Fibroblast of skin of right biceps (primary cell): ENCODE results near the gene PPP3CA.
"Not testable (repeated sequence)": the region's sequence is repeated elsewhere in the genome, so short reads cannot be mapped to it uniquely, and the experiment has no call there.

Experiments
- DNase-seq: peaks from one replicate; pipeline ENCODE4 v3.0.0-alpha.2; 2013

PPP3CA gene

DNA sequence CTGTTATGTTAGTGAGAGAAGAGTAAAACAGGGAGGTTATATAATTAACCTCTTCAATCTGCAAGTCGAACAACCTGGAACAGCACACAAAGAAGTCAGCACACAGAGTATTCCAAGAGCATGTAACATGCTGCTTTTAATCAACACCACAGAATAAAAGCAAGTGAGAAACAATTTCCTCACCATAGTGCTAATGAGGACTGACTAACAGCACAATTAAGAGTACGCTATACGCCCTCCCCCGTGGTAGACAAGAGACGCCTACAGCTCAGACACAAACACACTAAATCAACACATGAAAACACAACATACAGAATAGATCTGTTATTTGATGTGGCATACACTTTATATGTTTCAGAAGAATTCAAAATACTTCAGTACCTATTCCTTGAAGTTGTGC lies 103.0 kb downstream of the PPP3CA start:
- DNase-seq, result no peak

- no peak for DNase-seq
Measured at GRCh38 chr4:101242441-101242840, 104.9 kb downstream of the PPP3CA start.

GRCh38 chr4:101240099-101240498 lies 107.2 kb downstream of the PPP3CA start:
- DNase-seq, result no peak

DNA sequence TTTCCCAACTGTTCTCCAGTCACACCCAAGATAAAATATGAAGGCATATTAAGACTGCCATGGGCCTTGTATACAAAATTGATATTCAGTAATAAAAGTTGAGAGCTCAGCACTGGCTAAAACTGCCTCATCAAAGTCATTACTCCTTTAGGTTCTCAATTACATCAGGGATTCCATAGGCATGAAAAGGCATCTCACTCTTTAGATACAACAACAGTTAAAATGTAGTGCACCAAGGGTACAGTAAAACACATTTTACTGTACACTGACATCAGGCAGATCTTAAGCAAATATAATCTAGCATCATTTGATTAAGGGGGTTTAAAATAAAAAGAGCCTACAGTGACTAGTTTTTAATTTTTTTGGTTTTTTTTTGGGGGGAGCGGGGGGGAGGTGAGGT lies 107.7 kb downstream of the PPP3CA start:
- peak; percentile 57 for DNase-seq

DNA sequence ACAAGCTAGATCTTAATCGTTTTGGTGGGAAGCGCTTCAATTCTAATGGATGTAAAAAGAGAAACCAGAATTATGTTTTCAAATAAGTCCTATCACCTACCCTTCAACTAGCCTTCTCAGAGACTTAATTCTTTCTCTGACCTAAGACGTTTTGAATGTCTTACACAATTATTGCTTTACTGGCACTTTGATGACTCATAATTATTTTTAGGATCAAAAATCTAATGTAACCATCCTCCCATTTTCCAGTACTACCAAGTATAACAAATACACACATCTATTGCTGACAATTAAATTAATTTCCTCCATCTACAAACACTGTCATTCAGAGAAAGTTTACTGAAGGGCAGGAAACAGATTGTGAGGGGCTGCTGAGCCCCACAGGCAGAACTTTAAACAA lies 108.6 kb downstream of the PPP3CA start:
- DNase-seq, result peak; percentile 65

DNA sequence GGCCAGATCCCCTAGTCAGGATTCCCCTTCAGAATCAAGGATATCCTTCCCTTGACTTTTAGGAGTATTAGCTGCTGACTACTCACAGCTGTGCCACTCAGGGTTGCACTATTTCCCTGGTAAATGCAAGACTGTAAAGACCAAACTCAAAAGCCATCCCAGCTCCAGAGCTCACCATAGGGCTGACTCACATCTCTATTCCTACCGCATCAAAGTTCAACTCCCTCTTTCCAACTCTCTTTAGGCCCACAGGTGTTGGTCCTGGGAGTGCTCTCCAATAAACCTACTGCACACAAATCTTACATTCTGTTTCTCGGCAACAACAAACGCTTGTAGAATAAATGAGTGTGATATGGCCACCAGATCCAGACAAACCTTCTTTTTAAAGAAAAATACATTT lies 109.6 kb downstream of the PPP3CA start:
- DNase-seq, result no peak

GRCh38 chr4:101236097-101236496 lies 111.2 kb downstream of the PPP3CA start:
- no peak for DNase-seq

GRCh38 chr4:101234141-101234540 lies 113.2 kb downstream of the PPP3CA start:
- not testable (repeated sequence) for DNase-seq

DNA sequence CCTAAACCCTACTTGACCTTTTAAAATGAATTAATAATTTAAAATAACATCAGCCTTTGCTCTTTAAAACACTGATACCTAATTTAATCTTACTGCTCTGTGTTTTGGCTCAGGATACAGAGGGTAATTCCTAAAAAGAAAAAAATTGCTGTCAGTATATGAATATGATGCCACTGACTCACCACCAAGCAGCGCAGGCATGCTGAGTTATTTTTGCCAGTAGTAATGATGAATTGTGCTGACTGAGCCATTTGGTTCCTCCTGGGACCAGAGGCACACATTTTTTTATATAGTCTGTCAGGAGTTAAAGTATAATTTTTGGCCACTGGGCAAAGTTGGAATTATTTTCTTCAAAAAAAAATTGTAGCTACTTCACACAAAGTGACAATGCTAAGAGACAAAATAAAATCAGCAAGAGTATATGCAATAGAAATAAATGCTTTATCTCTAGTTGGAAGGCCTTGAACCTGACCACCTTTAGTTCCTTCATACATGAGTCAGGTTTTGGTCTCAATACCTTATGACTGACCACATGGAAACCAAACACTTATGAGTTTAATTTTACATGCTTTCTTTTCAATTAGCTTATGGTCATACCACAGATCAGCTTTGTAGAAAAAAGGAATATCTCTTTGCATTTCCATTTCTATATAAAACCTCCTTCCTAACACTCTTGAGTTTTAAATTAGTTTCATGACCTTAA lies 115.1 kb downstream of the PPP3CA start:
- peak; percentile 92 for DNase-seq

- peak; percentile 54 for DNase-seq
Measured at GRCh38 chr4:101230801-101231426, 116.4 kb downstream of the PPP3CA start.

DNA sequence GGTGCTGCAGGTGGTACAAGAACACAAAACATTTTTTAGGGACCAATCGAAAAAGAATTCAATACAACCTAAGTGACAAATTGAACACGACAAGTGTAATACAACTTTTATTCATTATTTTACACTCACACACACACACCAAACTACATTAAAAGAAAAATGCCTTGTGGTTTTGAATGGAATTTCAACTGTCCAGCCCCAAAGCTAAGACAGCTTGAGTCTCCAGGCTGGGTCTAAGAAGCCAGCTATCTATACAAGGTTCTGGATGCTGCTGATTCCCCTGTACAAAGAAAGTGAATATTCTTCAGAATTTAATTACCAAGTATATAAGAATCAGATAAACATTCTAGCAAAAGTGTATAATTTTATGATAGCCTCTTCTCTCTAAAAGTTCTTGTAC lies 118.2 kb downstream of the PPP3CA start:
- DNase-seq, result peak; percentile 73

DNA sequence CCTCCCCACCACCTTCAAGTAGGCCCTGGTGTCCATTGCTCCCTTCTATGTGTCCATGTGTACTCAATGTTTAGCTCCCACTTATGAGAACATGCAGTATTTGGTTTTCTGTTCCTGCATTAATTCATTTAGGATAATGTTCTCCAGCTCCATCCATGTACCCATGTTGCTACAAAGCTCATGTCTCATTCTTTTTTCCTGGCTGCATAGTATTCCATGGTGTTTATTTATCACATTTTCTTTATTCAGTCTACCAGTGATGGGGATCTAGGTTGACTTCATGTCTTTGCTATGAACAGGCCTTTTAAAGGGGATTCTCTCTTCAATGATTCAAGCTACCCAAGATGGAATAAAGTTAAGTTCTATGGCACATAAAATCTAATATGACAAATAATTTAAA lies 119.6 kb downstream of the PPP3CA start:
- no peak for DNase-seq

DNA sequence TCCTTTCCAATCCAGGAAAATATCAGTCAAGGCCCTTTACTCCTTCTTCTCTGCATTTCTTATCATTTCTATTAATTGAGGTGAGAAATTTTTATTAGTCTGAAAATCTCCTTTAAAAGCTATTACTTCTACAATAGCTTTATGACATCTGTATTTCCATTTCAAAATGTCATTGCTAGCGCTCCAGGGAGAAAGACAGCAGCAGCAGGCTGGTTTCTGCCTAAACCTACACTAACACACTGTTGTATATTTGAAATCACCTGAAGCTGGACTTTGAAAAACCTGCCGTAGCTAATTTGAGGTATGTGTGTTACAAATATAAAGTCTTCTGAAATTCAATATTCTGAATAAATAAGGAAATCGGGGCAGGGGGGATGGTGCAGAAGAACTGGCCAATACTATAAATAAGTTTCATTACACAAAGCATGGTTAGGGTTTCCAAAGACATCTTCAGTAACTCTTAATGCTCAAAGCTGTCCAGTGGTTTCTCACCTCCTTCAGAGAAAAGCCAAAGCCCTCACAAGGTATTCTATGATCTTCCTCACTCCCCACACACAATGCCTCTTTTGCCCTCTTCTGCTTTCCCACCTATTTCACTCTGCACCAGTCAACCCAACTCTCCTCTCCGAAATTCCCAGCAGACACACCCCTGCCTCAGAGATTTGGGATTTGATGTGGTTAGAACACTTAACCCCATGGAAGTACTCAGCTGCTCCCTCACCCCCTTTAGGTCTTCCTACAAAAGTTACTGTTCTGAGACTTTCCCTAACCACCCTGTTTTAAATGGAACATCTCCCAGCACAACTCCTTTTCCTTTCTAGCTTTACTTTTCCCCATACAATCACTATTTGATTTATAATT lies 122.7 kb downstream of the PPP3CA start:
- no peak for DNase-seq

DNA sequence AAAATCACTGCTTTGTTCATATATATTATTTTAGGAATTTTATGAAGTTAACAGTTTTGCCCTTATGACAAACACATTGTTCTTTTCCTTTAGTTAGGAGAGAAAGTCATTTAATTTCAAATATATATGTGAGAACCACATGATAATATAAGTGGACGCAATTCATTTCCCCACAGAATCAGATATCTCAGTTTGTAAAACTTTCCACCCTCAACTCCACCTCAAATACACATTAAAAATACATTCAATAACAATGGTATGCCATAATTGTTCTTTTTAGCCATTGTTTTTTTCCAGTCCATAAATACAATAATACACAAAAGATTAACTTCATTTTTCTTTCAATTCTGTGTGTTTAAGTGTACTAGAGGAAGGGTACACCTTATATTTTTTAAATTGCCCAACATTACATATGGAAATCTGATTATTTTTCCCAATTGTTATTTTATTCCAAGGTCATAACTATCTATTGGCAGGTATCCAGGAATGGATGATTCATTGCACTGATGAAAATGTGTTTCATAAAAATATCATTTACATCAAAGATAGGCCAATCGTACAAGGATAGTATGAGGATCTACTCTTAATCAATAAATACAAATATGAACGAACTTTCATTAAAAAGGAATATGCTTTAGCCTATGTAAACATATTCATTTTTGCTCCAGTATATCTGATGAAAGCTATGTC lies 125.0 kb downstream of the PPP3CA start:
- peak; percentile 19 for DNase-seq

- peak; percentile 10 for DNase-seq
Measured at GRCh38 chr4:101221294-101221693, 126.0 kb downstream of the PPP3CA start.

DNA sequence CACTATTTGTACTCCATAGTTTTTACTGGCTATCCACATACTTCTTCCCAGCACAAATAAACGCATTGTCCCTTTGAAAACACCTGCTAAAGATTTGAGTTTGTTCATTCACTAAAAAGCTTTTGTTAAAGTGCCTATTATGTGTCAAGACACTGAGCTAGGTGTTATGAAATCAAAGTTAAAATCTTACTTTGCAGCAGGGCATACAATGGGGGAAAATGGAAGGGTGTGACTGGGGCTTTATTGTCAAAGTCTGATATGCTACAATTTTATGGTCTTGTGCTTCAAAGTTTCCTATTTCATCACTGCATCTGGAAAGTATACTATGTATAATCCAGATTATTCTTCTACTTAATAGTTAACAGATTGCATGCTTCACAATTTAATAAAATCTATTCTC lies 128.4 kb downstream of the PPP3CA start:
- no peak for DNase-seq

DNA sequence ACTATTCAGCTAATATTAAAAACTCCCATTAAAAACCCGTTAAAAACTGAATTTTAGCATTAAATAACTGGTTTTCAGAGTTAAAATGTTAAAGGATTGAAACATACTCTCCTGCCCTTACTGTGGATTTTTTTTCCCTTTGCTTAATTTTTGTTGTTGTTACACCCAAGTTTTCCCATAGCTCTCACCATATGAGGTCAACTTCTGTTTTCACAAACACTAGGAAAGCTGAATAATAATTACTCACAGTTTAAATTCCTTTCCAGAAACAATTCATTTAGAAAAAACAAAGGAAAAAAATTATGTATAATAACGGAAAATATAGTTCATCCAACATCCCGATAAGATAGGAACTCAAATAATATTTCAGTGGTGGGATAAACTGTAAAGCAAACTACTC lies 129.0 kb downstream of the PPP3CA start:
- DNase-seq, result no peak

GRCh38 chr4:101217353-101218031 lies 129.8 kb downstream of the PPP3CA start:
- peak; percentile 45 for DNase-seq

DNA sequence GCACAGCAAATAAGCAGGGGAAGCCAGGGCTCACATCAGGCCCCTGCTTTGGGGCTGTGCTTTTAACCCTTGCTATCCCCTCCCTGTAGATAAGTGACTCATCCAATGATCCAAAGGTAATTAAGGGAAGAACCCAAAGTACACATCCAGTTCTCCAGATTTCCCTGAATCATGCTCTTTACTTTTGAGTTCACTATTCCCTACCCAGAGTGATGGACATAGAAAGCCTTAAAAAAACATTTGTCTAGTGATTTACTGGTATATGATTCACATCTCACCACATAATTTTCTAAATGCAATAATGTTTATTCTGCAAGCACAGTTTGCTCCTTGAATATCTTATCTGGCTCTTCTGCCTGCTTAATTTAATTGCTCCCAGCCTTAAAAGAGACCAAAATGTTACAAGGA lies 136.2 kb downstream of the PPP3CA start:
- peak; percentile 83 for DNase-seq

- no peak for DNase-seq
Measured at GRCh38 chr4:101210331-101210730, 137.0 kb downstream of the PPP3CA start.

DNA sequence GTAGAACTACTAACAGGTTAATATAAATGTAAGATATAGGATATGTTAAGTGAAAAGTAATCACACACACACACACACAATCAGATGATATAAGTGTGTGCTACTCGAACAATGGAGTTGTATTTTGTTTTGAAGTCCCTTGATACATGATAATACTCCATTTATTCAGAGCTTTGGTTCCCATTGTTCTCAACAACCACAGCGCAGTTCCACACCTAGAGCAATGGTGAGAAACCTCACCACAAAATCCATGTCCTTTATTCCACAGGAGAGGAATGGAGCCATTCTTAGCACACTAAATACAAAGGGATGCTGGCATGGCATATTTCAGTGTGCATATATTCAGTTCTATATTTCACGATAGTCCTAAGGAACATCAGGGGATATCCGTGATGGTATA lies 139.2 kb downstream of the PPP3CA start:
- DNase-seq, result no peak

- DNase-seq, result peak; percentile 53
Measured at GRCh38 chr4:101205916-101206315, 141.4 kb downstream of the PPP3CA start.

- no peak for DNase-seq
Measured at GRCh38 chr4:101201421-101201820, 145.9 kb downstream of the PPP3CA start.
